IMR-90 (cell line): ENCODE data around the gene MEIOB. TPM values are rescaled to one million over a fixed set of nuclear protein-coding genes. Genes with fewer than 3 reads are reported as not detected.

Experiments
- ATAC-seq: fragments of 200-7000 bp; cut with Tn5 transposase; 2 replicates; pipeline ENCODE4 v1.9.1; 2020; ENCODE audit warnings: low read depth, mild to moderate bottlenecking, moderate library complexity
- BruUV-seq: library from RNA; stranded (reverse); fragments of 400-500 nt; replicated peaks from 2 replicates; lab custom pipeline; 2021; lab: Mats Ljungman, UMichigan
- CTCF ChIA-PET: fragments of 300-600 bp; formaldehyde crosslinking; extraction: SDS; loops from one replicate; lab custom pipeline; 2021; ENCODE audit warnings: antibody characterized with exemption; lab: Yijun Ruan, JAX
- POLR2A ChIA-PET: fragments of 300-600 bp; sonication (Branson Sonifier 250); formaldehyde crosslinking; loops from one replicate; lab custom pipeline; 2022; ENCODE audit warnings: antibody characterized with exemption; ENCODE audit not compliant: unreplicated experiment; lab: Charles Lee
- DNase-seq: peaks from one replicate; pipeline ENCODE4 v3.0.0; 2013
- H2AFZ ChIP-seq: replicated peaks from 2 replicates; pipeline ENCODE3; 2013; ENCODE audit warnings: low read length, mild to moderate bottlenecking; ENCODE audit not compliant: poor library complexity
- H2AK5ac ChIP-seq: 2 replicates; pipeline ENCODE4 v1.6.1; 2013; ENCODE audit warnings: low read depth, low read length, inconsistent platforms
- H2AK9ac ChIP-seq: replicated peaks from 2 replicates; pipeline ENCODE3; 2013; ENCODE audit warnings: mild to moderate bottlenecking, low read depth, low read length, moderate library complexity; ENCODE audit not compliant: poor library complexity
- H2BK120ac ChIP-seq: 2 replicates; pipeline ENCODE4 v1.6.1; 2013; ENCODE audit warnings: low read depth, low read length, inconsistent platforms
- H2BK15ac ChIP-seq: 3 replicates; pipeline ENCODE4 v1.6.1; 2013; ENCODE audit warnings: low read depth, low read length, inconsistent platforms
- H2BK20ac ChIP-seq: 2 replicates; pipeline ENCODE4 v1.6.1; 2013; ENCODE audit warnings: low read depth, mild to moderate bottlenecking, inconsistent platforms, low read length, moderate library complexity
- H2BK5ac ChIP-seq: 2 replicates; pipeline ENCODE4 v1.6.1; 2013; ENCODE audit warnings: mild to moderate bottlenecking, low read depth, low read length, inconsistent platforms; ENCODE audit not compliant: poor library complexity, severe bottlenecking
- H3K14ac ChIP-seq: replicated peaks from 2 replicates; pipeline ENCODE4 v1.6.1; 2013; ENCODE audit warnings: low read depth, low read length, inconsistent platforms
- H3K18ac ChIP-seq: 2 replicates; pipeline ENCODE4 v1.6.1; 2013; ENCODE audit warnings: low read depth, low read length, control low read depth
- H3K23ac ChIP-seq: 2 replicates; pipeline ENCODE4 v1.6.1; 2013; ENCODE audit warnings: low read depth, low read length, inconsistent platforms
- H3K27ac ChIP-seq: 2 replicates; pipeline ENCODE4 v1.5.1; 2013; ENCODE audit warnings: mild to moderate bottlenecking, control low read depth, low read length; ENCODE audit not compliant: insufficient read depth
- H3K27me3 ChIP-seq: 2 replicates; pipeline ENCODE4 v1.6.1; 2013; ENCODE audit warnings: low read length; ENCODE audit not compliant: control insufficient read depth, insufficient read depth
- H3K36me3 ChIP-seq: 2 replicates; pipeline ENCODE4 v1.6.1; 2013; ENCODE audit warnings: low read length, mixed read lengths; ENCODE audit not compliant: control insufficient read depth, insufficient read depth
- H3K4ac ChIP-seq: 2 replicates; pipeline ENCODE4 v1.6.1; 2013; ENCODE audit warnings: low read depth, low read length, inconsistent platforms
- H3K4me1 ChIP-seq: 2 replicates; pipeline ENCODE4 v1.6.1; 2013; ENCODE audit warnings: low read length, mixed read lengths; ENCODE audit not compliant: control insufficient read depth, insufficient read depth
- H3K4me2 ChIP-seq: 2 replicates; pipeline ENCODE4 v1.6.1; 2013; ENCODE audit warnings: low read depth, mild to moderate bottlenecking, control low read depth, low read length, moderate library complexity
- H3K4me3 ChIP-seq: 2 replicates; pipeline ENCODE4 v1.5.1; 2013; ENCODE audit warnings: low read depth, mild to moderate bottlenecking, control low read depth, low read length, moderate library complexity; ENCODE audit not compliant: insufficient read depth
- H3K56ac ChIP-seq: 2 replicates; pipeline ENCODE4 v1.6.1; 2013; ENCODE audit warnings: low read length, inconsistent platforms; ENCODE audit not compliant: insufficient read depth; ENCODE audit errors: extremely low read depth
- H3K79me1 ChIP-seq, 2 experiments: 2 replicates each; pipeline ENCODE4 v1.6.1; 2013; ENCODE audit warnings: low read length in 2 of 2, inconsistent platforms in 1 of 2, low read depth in 1 of 2
- H3K9ac ChIP-seq: 2 replicates; pipeline ENCODE4 v1.6.1; 2013; ENCODE audit warnings: low read depth, low read length, control low read depth
- H3K9me1 ChIP-seq: 2 replicates; pipeline ENCODE4 v1.6.1; 2013; ENCODE audit warnings: low read length, inconsistent platforms; ENCODE audit not compliant: insufficient read depth
- H3K9me3 ChIP-seq: 2 replicates; pipeline ENCODE4 v1.6.1; 2013; ENCODE audit warnings: low read length; ENCODE audit not compliant: control insufficient read depth, insufficient read depth
- H4K20me1 ChIP-seq: 2 replicates; pipeline ENCODE4 v1.6.1; 2013; ENCODE audit warnings: low read length, inconsistent platforms; ENCODE audit not compliant: insufficient read depth
- H4K5ac ChIP-seq: 2 replicates; pipeline ENCODE4 v1.6.1; 2013; ENCODE audit warnings: mild to moderate bottlenecking, low read depth, low read length, control low read depth
- H4K8ac ChIP-seq, 2 experiments: 2 replicates each; pipeline ENCODE4 v1.6.1; 2013; ENCODE audit warnings: low read depth in 2 of 2, low read length in 2 of 2, control low read depth in 1 of 2, inconsistent platforms in 1 of 2
- H4K91ac ChIP-seq: 2 replicates; pipeline ENCODE4 v1.6.1; 2013; ENCODE audit warnings: low read depth, low read length, inconsistent platforms; ENCODE audit not compliant: insufficient read depth
- BHLHE40 ChIP-seq: fragments of 150-350 bp; IDR thresholded peaks from 2 replicates; pipeline ENCODE4 v1.6.1; 2016; ENCODE audit warnings: mild to moderate bottlenecking, low read depth, low read length
- CEBPB ChIP-seq: IDR thresholded peaks from 2 replicates; pipeline ENCODE4 v1.6.1; 2012; ENCODE audit warnings: low read depth, low read length, improper control_type of control experiment
- MAZ ChIP-seq: IDR thresholded peaks from 2 replicates; pipeline ENCODE4 v1.6.1; 2012; ENCODE audit warnings: low read depth, mild to moderate bottlenecking, low read length, improper control_type of control experiment, moderate library complexity, borderline replicate concordance
- NFE2L2 ChIP-seq: fragments of 150-350 bp; IDR thresholded peaks from 2 replicates; pipeline ENCODE4 v1.6.1; 2016; ENCODE audit warnings: low read depth, mild to moderate bottlenecking, low read length
- POLR2A ChIP-seq: IDR thresholded peaks from 2 replicates; pipeline ENCODE4 v1.6.1; 2012; ENCODE audit warnings: mild to moderate bottlenecking, low read depth, low read length
- RFX5 ChIP-seq: IDR thresholded peaks from 2 replicates; pipeline ENCODE4 v1.8.0; 2012; ENCODE audit warnings: low read depth, mild to moderate bottlenecking, low read length, moderate library complexity
- SMC3 ChIP-seq: fragments of 150-350 bp; IDR thresholded peaks from 2 replicates; pipeline ENCODE4 v1.6.1; 2016; ENCODE audit warnings: low read depth, mild to moderate bottlenecking, antibody characterized with exemption, low read length, moderate library complexity
- WGBS, 2 experiments: methylation state at CpG; one replicate each; pipeline versions ENCODE4 v1.1.5 to v1.1.7; 2013; ENCODE audit warnings: missing lambda C conversion rate in 2 of 2; ENCODE audit not compliant: insufficient read length in 1 of 2; ENCODE audit errors: extremely low coverage in 2 of 2; 5-methylcytosine and 5-hydroxymethylcytosine counted together
- dilution Hi-C: fragments of 300-500 bp; cut with HindIII; formaldehyde crosslinking; loops from one replicate; pipeline ENCODE4 v1.14.3; 2018; ENCODE audit warnings: low sequenced_read_pairs; ENCODE audit not compliant: unreplicated experiment
- in situ Hi-C: fragments of 300-500 bp; cut with MboI; formaldehyde crosslinking; loops from 3 replicates; pipeline ENCODE4 v1.14.3; 2019; ENCODE audit warnings: low sequenced_read_pairs, inconsistent platforms, mixed read lengths
- intact Hi-C: fragments of 100-400 bp; cut with micrococcal nuclease; formaldehyde crosslinking; loops from 2 replicates; pipeline ENCODE4 v1.10.0; 2022
- polyA plus RNA-seq, 3 experiments: library from polyadenylated mRNA; depleted of rRNA; stranded (reverse); fragments of >200 nt; gene quantifications; 2 replicates each; pipeline ENCODE4 v1.2.3, GENCODE V29; 2012; ENCODE audit warnings: low replicate concordance in 1 of 3
- total RNA-seq: library from RNA; depleted of rRNA; stranded (reverse); fragments of >200 nt; gene quantifications from 2 replicates; pipeline ENCODE4 v1.2.3, GENCODE V29; 2012
- TF ChIP-seq, protein P1 (sequence below): fragments of 150-350 bp; IDR thresholded peaks from 2 replicates; pipeline ENCODE4 v1.6.1; 2017; ENCODE audit warnings: mild to moderate bottlenecking, antibody characterized with exemption, low read length, low read depth
- TF ChIP-seq, protein P2 (sequence below): conservative IDR thresholded peaks from 2 replicates; pipeline ENCODE4 v1.5.1; 2012; ENCODE audit warnings: mild to moderate bottlenecking, low read depth, low read length, improper control_type of control experiment

MEIOB gene
- total and polyA plus RNA-seq, 2 of the 4 experiments (the other 2 are of a cell fraction) = 0.14 TPM; not detected in 1

DNA sequence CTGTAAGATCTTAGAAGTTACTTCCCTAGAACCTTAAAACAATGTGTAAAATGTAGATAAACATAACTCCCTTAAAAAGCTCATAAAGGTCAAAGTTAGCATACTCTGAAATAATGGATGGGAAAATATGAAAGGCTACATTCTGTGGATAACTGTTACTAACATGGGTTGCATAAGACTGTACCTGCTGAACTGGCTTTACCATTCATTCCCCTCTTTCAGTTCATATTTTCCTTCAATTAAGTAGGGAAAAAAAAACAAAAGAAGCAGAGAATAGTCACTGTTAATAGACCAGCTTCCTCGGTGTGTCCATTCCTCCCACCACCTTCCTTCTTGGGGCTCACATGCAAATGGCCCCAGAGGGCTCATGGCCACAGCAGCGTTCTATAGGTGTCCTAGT is 7.5 kb upstream of the MEIOB start:
- TF ChIP-seq MAZ = no peak
- no peak for TF ChIP-seq NFE2L2
- TF ChIP-seq RFX5 = no peak
- TF ChIP-seq, protein P1, sequence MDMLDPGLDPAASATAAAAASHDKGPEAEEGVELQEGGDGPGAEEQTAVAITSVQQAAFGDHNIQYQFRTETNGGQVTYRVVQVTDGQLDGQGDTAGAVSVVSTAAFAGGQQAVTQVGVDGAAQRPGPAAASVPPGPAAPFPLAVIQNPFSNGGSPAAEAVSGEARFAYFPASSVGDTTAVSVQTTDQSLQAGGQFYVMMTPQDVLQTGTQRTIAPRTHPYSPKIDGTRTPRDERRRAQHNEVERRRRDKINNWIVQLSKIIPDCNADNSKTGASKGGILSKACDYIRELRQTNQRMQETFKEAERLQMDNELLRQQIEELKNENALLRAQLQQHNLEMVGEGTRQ = no peak
- TF ChIP-seq SMC3 = no peak
- TF ChIP-seq CEBPB = no peak
- no peak for TF ChIP-seq BHLHE40
- no peak for TF ChIP-seq POLR2A
- TF ChIP-seq, protein P2, sequence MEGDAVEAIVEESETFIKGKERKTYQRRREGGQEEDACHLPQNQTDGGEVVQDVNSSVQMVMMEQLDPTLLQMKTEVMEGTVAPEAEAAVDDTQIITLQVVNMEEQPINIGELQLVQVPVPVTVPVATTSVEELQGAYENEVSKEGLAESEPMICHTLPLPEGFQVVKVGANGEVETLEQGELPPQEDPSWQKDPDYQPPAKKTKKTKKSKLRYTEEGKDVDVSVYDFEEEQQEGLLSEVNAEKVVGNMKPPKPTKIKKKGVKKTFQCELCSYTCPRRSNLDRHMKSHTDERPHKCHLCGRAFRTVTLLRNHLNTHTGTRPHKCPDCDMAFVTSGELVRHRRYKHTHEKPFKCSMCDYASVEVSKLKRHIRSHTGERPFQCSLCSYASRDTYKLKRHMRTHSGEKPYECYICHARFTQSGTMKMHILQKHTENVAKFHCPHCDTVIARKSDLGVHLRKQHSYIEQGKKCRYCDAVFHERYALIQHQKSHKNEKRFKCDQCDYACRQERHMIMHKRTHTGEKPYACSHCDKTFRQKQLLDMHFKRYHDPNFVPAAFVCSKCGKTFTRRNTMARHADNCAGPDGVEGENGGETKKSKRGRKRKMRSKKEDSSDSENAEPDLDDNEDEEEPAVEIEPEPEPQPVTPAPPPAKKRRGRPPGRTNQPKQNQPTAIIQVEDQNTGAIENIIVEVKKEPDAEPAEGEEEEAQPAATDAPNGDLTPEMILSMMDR = no peak
- H2BK20ac ChIP-seq = no peak overlapping the region
- intact Hi-C loops = no loop called here
- H3K4ac ChIP-seq = no peak overlapping the region
- no peak overlapping the region for H3K4me3 ChIP-seq
- H2BK120ac ChIP-seq = no peak overlapping the region
- no peaks in the 10 kb centered on the region for H3K79me1 ChIP-seq
- no CpG with 5 or more reads among the region's 2 CpGs for WGBS, 2 experiments
- H4K20me1 ChIP-seq = no peaks in the 10 kb centered on the region
- no peaks in the 10 kb centered on the region for H3K9me3 ChIP-seq
- no peak overlapping the region for H3K27ac ChIP-seq
- in situ Hi-C loops = loop anchor here (25.0 kb wide), 1 partner anchor 508 kb away; no protein-coding TSS in a partner anchor
- no peak overlapping the region for H3K9ac ChIP-seq
- H3K27me3 ChIP-seq = peaks cover 39% of the 10 kb centered on the region
- no peaks in the 10 kb centered on the region for H3K36me3 ChIP-seq
- no peak overlapping the region for H2AK5ac ChIP-seq
- no peak overlapping the region for H4K91ac ChIP-seq
- no peak overlapping the region for H3K18ac ChIP-seq
- no peak overlapping the region for H4K5ac ChIP-seq
- no peak overlapping the region for H3K23ac ChIP-seq
- H2AK9ac ChIP-seq = no peak overlapping the region
- H4K8ac ChIP-seq = no peak overlapping the region
- BruUV-seq = no TSS peak
- no peaks in the 10 kb centered on the region for H3K4me1 ChIP-seq
- no peaks in the 10 kb centered on the region for H3K9me1 ChIP-seq
- H3K14ac ChIP-seq = no peak overlapping the region
- ATAC-seq = no peak
- H2BK15ac ChIP-seq = no peak overlapping the region
- no peak overlapping the region for H3K4me2 ChIP-seq
- dilution Hi-C loops = no loop called here
- no peak overlapping the region for H3K56ac ChIP-seq
- ChIA-PET CTCF (interaction anchor here (0.7 kb wide), 1 partner anchor 23 kb away, joined by 3 read pairs; no protein-coding TSS in a partner anchor), POLR2A (interaction anchor here (0.6 kb wide), 1 partner anchor 46 kb away, joined by 4 read pairs; no protein-coding TSS in a partner anchor)
- no peak overlapping the region for H2AFZ ChIP-seq
- no peak overlapping the region for H2BK5ac ChIP-seq
- DNase-seq = no peak
